Hematopoietic multipotent progenitor cell treated with erythropoietin and hydrocortisone succinate and interleukin-3 and kit ligand, for 4 days (in vitro differentiated cells): ENCODE results near the gene JMJD8.

ENCODE experiments used
- DNase-seq: peaks from one replicate; pipeline ENCODE4 v3.0.0-alpha.2; 2015

Gene JMJD8

GRCh38 chr16:684071-684794 lies at the start of gene JMJD8:
Gene JMJD8, minus strand, starts transcription at chr16:684334. Its CDS starts 15 bp downstream, at chr16:684319.
- DNase-seq = peak; percentile 99

DNA sequence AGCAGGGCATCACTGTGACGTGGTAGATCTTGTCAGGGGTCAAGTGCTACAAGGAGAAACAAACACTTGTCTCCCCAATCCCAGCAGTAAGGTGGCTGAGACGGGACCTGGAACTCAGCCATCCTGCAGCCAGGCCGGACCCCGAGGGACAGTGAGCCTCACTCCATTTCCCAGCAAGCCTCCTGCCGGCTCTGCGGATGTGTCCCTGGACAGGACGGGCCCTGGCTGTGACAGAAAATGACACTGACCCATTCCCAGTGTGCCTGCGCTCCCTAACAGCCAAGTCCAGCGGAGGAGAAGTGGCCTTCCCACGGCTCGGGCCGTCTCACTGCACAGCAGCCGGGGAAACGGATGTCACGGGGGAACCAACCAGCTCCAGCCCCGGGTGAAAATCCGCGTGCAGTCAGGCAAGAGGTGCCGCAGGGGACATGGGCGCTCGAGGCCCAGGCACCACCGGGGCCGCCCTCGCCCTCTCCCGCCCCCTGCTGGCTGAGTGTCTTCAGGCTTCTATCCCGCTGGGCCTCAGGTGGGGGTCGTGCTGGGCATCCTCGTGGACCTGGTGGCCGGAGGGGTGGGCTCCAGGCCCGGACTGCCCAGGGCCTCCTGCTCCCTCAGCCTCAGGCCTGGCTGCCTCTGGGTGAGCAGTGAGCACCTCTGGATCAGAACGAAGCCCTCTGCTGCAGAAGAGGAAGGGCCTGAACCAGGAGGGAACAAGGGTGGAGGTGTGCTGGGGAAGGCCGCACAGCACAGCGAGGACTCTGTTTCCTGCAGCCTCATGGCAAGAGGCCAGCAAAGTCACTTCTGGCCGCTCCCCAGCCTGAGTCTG lies 49.5 kb upstream of the JMJD8 start:
- DNase-seq = peak; percentile 51

DNA sequence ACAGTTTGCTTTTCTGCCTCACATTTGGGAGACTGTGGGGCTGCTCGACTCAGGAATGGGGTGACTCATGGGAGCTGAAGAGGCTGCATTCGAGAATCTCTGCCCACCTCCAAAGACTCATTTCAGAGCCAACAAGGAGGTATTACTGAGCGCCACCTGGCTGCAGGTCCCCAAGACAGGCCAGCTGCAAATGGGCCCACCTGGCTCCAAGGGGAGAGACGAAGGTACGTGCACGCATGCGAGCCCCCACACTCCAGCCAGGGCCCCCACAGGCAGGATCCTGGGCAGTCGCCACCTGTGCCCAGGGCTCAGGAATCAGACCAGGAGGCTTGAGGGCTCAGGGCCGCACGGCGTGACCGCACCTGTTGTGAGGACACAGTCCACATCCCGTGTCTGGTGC lies 48.8 kb upstream of the JMJD8 start:
- DNase-seq = no peak

DNA sequence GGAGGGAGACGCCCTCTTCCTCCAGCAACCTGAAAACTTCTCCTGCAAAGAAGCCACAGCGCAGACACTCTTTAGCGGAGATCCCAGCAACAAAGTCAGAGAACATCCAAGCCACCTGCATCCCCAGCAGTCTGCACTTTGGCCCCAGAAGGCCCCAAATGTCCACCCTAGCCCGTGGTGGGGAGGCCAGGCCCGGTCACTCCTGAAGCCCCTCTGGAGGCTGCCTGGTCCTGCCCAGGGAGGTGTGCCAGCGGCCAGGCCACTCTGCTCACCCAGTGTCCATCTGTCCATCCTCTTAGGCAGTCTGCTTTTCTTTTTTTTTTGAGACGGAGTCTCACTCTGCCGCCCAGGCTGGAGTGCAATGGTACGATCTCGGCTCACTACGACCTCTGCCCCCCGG lies 48.2 kb upstream of the JMJD8 start:
- DNase-seq = no peak

DNA sequence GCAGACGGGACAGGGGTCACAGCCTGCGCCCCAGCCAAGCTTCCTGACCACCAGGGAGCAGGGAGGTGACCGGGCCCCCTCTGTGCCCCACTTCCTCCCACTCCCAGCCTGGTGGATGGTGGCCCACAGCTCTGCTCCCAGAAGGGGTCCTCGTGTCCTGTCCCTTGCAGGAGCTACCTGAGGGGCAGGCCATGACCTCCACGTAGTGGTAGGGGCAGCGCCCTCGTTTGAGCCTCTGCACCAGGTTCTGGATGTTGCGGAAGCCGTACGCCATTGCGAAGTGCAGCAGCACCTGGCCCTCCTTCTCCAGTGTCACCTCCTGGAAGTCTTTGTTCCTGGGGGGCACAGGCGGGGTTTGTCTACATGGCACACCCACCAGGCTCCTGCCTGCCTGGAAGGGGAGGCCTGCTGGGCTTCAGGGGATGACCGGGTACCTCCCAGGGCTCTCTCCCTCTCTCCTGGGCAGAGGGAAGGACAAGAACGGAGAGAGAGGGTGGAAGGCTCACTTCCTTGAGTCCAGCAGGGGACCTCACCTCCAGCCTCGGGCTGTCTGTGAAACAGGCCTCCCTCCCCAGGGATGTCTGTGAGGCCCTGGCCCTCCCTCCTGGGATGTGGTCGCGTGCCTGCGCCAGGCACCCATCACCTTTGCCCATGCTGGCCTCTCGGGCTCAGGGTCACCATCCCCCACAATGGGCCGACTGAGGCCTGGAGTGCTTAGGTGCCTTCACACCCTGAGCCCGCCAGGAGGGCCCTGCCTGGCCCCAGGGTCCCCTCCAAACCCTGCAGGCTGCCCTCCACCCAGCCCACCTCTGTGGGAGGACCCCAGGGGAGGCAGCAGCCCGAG lies 46.8 kb upstream of the JMJD8 start:
- peak; percentile 1 for DNase-seq

- DNase-seq = peak; percentile 3
Measured at GRCh38 chr16:729768-730665, 45.9 kb upstream of the JMJD8 start.

- DNase-seq = peak; percentile 5
Measured at GRCh38 chr16:728890-729744, 45.0 kb upstream of the JMJD8 start.

GRCh38 chr16:728131-728889 lies 44.2 kb upstream of the JMJD8 start:
- peak; percentile 92 for DNase-seq

- DNase-seq = peak; percentile 85
Measured at GRCh38 chr16:727291-727977, 43.3 kb upstream of the JMJD8 start.

DNA sequence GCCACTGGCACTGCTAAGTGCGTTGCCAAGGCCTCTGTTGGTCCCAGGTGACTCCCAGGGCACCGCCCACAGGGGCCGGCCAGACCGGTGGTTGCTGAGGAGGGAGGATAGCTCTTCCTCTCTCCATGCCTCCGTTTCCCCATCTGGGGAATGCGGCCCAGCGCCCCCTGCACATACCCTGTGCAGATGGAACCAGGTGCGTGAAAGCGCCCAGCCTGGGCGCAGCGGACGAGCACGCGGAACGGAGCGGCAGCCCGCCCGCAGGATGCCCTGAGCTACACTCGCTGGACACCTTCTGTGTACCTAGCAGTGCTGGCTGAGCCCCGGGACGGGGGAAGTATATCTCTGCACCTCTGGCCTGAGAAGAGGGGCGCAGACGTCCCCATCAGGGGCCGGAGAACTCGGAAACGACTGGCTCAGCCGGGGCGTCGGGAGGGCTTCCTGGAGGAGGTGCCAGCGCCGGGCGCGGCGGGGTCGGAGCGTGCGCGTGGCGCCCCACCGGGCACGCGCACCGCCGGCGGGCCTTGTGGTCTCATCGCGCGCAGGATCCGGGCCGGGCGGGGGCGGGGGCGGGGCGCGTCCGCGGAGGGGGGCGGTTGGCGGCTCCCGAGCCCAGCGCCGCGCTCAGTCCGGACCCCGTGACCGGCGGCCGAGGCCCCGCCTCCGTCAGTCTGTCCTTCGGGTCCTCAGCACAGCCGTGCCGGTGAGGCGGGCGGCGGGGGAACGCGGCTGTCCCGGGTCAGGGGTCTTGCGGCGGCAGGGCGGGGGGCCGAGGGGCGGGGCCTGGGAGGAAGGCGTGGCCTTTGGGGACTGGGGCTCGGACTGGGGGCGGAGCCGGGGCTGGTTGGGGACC lies 42.5 kb upstream of the JMJD8 start, which contains the start of the genes CCDC78 and HAGHL:
TSS of gene CCDC78 (minus strand) at position 6 of the 853 bp plus-strand sequence. CDS start 76 bp downstream, outside the sequence.
TSS of gene HAGHL (plus strand) at position 669 of the 853 bp plus-strand sequence. CDS start 404 bp downstream, outside the sequence.
- DNase-seq = peak; percentile 82

DNA sequence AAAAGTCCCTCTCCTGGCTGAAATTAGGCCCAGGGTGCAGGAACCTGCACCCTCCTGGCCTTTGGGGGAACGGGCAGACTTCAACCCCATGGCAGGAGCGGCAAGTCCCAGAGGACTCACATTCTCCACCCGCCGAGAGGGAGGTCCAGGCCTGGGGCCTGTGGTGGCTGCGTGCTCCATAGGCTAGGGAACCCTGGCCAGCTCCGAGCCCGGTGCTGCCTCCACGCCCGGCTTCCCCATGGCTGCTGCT lies 42.0 kb upstream of the JMJD8 start:
- no peak for DNase-seq

DNA sequence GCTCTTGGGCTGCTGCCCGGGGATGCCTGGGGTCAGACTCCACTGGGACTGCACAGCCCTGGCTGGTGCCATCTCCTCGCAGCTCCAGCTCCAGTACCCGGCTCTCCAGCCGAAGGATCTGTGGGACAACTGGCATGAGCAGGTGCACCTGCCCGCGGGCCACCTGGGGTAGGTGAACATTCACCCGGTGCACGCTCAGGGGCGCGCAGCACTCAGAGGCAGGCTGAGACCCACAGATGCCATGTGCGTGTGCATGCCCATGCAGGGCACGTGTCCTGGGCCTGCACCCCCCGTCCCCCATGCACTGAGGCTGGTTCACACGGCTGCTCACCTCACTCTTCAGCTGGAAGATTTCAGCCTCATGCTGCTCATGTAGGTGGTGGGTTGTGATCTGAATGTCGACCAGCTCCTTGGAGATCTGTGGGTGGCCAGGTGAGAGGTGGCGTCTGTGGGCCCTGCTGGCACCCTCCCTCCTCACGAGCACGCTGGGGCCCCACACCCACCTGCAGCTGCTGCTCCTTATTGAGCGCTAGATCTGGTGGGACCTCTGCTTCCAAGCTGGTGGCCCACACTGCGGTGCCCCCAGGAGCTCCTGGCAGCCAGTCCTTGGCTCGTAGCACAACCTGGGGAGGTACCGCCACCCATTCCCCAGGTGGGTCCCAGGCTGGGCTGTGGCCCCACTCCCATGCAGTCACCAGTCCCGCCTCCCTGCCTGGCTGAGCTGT lies 41.5 kb upstream of the JMJD8 start:
- no peak for DNase-seq

DNA sequence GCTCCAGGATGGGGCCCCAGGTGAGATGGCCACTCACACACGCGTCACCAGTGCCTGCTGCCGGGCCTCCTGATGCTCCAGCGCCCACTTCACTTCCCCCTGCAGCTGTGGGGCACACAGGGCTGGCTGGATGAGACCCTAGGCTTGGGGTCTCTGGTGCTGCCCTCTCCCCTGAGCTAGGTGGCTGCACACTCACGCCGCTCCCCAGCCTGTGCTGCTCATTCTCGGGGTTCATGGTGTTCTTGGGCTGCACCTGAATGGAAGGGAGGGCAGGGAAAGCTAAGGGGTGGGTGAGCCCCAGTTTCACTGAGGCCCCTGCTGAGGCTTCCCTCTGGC lies 40.9 kb upstream of the JMJD8 start:
- DNase-seq = no peak

DNA sequence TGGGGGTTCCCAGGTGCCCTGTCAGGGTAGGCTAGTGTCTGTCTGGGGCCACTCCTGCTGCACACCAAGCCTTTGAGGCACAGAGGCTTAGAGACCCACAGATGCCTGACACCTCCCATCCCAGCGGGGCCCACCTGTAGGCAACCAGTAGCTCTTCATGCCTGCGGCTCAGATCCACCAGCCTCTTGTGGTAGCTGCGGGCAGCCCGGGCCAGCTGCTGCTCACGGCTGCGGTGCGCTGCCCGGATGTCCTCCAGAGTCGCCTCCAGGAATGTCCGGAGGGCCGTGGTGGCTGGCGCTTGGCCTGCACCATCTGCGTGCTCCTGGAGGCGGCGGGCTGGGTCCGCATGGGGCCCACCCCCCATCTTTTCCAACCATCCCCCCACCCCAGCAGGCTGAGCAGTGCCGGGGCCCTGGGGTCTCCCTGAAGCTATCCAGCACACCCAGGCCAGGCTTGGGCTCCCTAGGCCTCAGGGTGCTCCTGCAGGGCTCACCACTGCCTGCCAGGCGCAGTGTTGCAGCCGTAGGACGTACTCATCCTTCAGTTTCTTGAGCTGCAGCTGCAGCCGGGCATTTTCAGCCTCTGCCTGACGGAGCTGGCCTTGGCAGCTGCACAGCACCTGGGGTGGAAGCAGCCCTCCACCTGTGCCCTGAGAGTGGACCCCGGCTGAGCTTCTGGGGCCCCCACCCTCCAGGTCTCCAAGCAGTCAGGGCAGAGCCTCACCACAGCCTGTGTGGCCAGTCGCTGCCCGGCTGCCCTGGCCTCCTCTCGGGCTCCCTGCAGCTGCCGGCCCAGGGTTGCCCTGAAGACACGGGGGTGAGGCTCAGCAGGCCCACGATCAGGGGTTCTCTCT lies 40.3 kb upstream of the JMJD8 start:
- no peak for DNase-seq

- DNase-seq = no peak
Measured at GRCh38 chr16:723695-724094, 39.6 kb upstream of the JMJD8 start.

- DNase-seq = no peak
Measured at GRCh38 chr16:722835-723633, 38.9 kb upstream of the JMJD8 start.
